Fibroblast of lung (primary cell): ENCODE data around the gene ZNF43.
"Not testable (repeated sequence)": the region's sequence is repeated elsewhere in the genome, so short reads cannot be mapped to it uniquely, and the experiment has no call there.

Source experiments
- CTCF ChIP-seq, 2 donors: IDR thresholded peaks in 1 of 2; conservative IDR thresholded peaks in 1 of 2; 1 replicate in 1 of 2; 2 replicates in 1 of 2; pipeline ENCODE4 v1.5.1; 2011 to 2012; ENCODE audit warnings: low read length in 2 of 2, control low read depth in 1 of 2, inconsistent platforms in 1 of 2, low read depth in 1 of 2, mild to moderate bottlenecking in 1 of 2
- EZH2 ChIP-seq: IDR thresholded peaks from 2 replicates; pipeline ENCODE4 v1.5.1; 2012; ENCODE audit warnings: low read length, control low read depth, mild to moderate bottlenecking; ENCODE audit errors: missing control alignments

- TF ChIP-seq CTCF (conservative IDR thresholded peaks at IDR 0.05 in 1 of 2, IDR thresholded peaks at IDR 0.05 in 1 of 2; ENCODE audit: low read depth in 1 of 2, low read length in 2 of 2); EZH2: not testable (repeated sequence)
Observed at GRCh38 chr19:21761547-21761946, 74.4 kb downstream of the ZNF43 start.
